Liver (tissue), 3 donors: ENCODE data around the gene UQCC3.

Source experiments
- CTCF ChIP-seq: fragments of 150-350 bp; IDR thresholded peaks from 2 replicates; pipeline ENCODE4 v1.5.1; 2017; ENCODE audit warnings: improper control_type of control experiment, low read depth, low read length; ENCODE audit not compliant: missing input control
- JUND ChIP-seq, 2 donors: IDR thresholded peaks; 2 replicates each; pipeline ENCODE4 v1.6.1; 2016; ENCODE audit warnings: antibody characterized with exemption in 2 of 2
- RAD21 ChIP-seq, 2 donors: IDR thresholded peaks; 2 replicates each; pipeline ENCODE4 v1.6.1; 2016; ENCODE audit warnings: antibody characterized with exemption in 2 of 2, mild to moderate bottlenecking in 2 of 2
- REST ChIP-seq: IDR thresholded peaks from 2 replicates; pipeline ENCODE4 v1.6.1; 2016; ENCODE audit warnings: antibody characterized with exemption, mild to moderate bottlenecking
- TF ChIP-seq, protein P1 (sequence below): IDR thresholded peaks from 2 replicates; pipeline ENCODE4 v1.6.1; 2016; ENCODE audit warnings: antibody characterized with exemption
- donor health status: healthy.
- donor health status: healthy.

- TF ChIP-seq CTCF (no peak), REST (no peak), JUND (IDR thresholded peaks at IDR 0.05) (no peak), RAD21 (IDR thresholded peaks at IDR 0.05) (no peak)
- TF ChIP-seq, protein P1, sequence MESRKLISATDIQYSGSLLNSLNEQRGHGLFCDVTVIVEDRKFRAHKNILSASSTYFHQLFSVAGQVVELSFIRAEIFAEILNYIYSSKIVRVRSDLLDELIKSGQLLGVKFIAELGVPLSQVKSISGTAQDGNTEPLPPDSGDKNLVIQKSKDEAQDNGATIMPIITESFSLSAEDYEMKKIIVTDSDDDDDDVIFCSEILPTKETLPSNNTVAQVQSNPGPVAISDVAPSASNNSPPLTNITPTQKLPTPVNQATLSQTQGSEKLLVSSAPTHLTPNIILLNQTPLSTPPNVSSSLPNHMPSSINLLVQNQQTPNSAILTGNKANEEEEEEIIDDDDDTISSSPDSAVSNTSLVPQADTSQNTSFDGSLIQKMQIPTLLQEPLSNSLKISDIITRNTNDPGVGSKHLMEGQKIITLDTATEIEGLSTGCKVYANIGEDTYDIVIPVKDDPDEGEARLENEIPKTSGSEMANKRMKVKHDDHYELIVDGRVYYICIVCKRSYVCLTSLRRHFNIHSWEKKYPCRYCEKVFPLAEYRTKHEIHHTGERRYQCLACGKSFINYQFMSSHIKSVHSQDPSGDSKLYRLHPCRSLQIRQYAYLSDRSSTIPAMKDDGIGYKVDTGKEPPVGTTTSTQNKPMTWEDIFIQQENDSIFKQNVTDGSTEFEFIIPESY: no peak
Measured at GRCh38 chr11:62627713-62628112, 43.8 kb upstream of the UQCC3 start.
